ENCODE results near the gene PIK3R3.
"Not testable (repeated sequence)": the region's sequence is repeated elsewhere in the genome, so short reads cannot be mapped to it uniquely, and the experiment has no call there.

The PIK3R3 gene

DNA sequence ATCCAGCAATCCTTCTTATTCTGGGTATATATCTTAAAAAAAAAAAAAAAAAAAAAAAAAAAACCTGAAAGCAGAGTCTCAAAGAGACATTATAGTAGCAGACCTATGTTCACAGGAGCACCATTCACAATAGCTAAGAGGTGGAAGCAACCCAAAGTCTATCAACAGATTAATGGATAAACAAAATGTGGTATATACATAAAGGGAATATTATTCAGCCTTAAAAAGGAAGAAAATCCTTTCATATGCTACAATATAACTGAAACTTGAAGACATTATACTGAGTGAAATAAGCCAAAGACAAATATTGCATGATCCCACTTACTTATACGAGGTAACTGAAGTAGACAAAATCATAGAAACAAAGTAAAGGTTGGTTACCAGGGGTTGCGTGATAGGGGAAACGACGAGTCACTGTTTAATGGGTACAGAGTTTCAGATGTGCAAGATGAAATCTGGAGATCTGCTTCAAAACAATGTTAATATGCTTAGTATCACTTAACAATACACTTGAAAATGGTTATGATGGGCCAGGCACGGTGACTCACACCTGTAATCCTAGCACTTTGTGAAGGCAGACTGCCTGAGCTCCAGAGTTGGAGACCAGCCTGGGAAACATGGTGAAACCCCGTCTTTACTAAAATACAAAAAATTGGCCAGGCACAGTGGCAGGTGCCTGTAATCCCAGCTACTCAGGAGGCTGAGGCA is 29.5 kb downstream of the PIK3R3 start:
- no peak for DNase-seq (ENCODE audit: low spot score)

DNA sequence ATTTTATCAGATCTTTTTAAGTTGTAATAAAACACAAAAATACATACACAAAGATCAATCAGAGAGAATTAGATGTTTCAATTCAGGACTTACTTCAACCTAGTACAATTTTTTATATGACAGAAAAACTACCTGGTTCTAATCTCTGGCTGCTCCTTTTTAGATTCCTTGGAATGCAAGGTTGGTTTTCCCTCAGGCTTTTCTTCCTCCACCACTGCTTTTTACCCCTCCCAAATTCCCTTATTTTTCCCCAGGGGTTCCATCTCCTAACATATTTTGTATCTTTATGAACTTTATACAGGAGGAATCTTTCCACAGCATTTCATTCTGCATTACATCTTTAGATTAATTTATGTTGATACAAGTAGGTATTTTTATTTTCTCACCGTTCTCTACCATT is 33.2 kb downstream of the PIK3R3 start:
- DNase-seq (ENCODE audit: low spot score): no peak

DNA sequence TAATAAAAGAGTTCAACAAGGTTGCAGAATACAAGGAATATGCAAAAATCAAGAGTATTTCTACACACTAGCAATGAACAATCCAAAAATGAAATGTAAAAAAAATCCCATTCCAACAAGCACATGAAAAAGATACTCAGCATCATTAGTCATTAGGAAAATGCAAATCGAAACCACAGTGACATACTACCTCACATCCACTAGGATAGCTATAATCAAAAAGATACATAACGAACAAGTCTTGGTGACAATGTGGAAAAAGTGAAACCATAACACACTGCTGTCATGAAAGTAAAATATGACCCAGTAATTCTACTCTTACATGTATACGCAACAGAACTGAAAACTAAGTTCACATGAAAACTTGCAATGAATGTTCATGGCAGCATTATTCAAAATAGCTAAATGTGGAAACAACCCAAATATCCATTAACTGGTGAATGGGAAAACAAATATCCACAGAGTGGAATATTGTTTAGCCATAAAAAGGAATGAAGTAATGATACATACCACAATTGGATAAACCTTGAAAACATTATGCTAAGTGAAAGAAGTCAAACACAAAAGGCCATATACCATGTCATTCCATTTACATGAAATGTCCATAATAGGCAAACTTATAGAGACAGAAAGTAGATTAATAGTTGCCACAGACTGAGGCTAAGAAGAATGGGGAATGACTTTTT is 34.3 kb downstream of the PIK3R3 start:
- DNase-seq (ENCODE audit: low spot score): no peak

DNA sequence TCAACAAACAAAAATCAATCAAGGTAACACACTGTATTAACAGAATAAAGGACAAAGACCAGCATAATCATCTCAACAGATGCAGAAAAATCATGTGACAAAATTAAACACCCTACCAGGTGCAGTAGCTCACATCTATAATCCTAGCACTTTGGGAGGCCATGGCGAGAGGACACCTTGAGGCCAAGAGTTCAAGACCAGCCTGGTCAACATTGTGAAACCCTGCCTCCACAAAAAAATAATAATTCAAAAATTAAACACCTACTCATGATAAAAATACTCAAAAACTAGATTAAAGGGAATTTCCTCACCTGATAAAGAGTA is 35.3 kb downstream of the PIK3R3 start:
- DNase-seq (ENCODE audit: low spot score): no peak

DNA sequence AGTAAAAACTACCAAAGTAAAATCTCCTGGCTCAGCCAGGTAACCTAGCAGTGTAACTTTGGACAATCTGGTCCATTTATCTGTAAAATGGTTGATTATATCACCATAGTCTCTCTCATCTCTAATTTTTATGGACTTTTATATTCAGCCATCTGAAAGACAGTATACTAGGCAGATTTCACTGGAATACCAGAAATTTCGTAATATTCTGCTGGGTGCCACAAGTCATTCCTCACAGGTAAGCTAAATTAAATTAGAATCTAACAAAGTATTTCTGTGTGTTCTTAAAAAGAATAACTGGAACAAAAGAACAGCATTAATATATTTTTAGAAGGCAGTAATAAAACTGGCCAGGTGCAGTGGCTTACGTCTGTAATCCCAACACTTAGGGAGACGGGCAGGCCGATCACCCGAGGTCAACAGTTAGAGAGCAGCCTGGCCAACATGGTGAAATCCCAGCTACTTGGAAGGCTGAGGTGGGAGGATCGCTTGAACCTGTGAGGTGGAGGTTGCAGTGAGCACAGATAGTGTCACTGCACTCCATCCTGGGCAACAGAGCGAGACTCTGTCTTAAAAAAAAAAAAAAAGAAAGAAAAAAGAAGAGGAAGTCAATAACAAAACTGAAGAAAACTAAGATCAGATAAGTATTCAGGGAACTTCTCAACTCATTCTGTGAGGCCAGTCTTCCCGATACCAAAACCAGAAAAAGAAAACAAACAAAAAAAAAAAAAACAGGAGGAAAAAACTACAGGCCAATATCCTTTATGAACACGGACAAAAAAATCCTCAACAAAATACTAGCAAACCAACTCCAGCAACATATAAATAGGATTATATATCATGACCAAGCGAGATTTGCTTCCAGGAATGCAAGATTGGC is 35.9 kb downstream of the PIK3R3 start:
- no peak for DNase-seq (ENCODE audit: low spot score)

DNA sequence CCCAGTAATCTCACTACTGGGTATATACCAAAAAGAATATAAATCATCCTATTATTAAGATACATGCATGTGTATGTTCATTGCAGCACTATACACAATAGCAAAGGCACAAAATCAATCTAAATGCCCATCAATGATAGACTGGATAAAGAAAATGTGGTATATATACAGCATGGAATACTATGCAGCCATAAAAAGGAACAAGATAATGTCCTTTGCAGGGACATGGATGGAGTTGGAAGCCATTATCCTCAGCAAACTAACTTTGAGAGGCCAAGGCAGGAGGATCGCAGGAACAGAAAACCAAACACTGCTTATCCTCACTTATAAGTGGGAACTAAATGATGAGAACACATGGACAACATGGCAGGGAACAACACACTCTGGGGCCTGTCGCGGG is 37.3 kb downstream of the PIK3R3 start:
- not testable (repeated sequence) for DNase-seq (ENCODE audit: low spot score)

DNA sequence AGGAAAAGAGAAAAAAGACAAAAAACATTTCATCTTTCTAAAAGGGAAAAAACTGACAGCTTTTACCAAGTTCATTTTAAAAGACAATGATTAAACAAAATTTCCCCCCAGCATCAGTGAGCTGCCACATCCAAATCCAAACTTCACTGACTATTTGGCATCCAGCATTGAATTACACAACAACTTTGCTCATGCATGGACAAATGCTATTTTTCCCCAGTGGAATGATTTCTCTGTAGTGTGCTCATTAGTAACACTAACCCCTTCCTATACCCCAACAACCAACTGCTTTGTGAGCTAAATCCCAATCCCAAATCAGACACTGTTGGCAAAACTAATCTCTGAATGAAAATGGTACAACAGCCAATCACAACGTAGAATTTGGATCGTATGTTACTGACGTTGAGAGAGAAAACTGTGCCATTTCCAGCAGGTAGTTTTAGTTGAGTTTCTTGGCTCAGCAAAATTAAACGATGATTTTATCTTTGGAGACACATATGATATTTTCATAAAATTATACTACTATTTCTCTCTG is 37.9 kb downstream of the PIK3R3 start:
- DNase-seq (ENCODE audit: low spot score): no peak

DNA sequence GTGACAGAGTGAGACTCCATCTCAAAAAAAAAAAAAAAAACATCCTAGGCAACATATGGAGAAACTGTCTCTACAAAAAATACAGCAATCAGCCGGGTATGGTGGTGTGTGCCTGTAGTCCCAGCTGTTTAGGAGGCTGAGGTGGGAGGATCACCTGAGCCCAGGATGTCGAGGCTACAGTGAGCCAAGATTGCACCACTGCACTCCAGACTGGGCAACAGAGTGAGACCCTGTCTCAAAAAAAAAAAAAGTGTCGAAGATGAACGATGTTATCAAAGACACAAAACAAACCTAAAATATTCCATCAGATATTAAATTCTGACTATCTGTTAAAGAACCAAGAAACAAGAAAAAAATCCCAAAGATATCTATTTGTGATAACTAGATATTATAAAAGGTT is 38.6 kb downstream of the PIK3R3 start:
- DNase-seq (ENCODE audit: low spot score): not testable (repeated sequence)

DNA sequence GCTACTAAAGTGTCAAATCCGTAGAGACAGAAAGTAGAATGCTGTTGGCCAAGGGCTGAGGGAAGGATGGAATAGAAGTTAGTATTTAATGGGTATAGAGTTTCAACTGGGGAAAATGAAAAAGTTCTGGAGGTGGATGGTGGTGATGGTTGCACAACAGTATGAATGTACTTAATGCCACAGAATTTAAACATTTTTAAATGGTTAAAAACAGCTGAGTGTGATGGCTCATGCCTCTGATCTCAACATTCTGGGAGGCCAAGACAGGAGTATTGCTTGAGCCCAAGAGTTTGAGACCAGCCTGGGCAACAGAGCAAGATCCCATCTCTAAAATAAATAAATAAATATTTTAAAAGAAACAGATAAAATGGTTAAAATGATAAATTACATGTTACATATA is 44.5 kb downstream of the PIK3R3 start:
- DNase-seq (ENCODE audit: low spot score): no peak

DNA sequence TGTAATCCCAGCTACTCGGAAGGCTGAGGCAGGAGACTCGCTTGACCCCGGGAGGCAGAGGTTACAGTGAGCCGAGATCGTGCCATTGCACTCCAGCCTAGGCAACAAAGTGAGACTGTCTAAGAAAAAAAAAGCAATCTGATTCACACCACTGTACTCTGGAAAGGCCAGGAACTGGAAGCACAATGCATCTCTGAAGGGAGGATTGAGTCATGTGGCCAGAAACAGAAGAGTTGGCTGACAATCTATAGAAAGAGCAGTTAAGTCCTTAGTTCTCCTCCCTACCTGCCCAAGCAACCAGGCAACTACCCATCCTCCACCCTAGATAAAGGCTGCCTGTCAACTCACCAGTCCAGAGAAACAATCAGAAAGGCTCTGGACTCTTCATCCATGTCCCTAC is 45.9 kb downstream of the PIK3R3 start:
- no peak for DNase-seq (ENCODE audit: low spot score)

DNA sequence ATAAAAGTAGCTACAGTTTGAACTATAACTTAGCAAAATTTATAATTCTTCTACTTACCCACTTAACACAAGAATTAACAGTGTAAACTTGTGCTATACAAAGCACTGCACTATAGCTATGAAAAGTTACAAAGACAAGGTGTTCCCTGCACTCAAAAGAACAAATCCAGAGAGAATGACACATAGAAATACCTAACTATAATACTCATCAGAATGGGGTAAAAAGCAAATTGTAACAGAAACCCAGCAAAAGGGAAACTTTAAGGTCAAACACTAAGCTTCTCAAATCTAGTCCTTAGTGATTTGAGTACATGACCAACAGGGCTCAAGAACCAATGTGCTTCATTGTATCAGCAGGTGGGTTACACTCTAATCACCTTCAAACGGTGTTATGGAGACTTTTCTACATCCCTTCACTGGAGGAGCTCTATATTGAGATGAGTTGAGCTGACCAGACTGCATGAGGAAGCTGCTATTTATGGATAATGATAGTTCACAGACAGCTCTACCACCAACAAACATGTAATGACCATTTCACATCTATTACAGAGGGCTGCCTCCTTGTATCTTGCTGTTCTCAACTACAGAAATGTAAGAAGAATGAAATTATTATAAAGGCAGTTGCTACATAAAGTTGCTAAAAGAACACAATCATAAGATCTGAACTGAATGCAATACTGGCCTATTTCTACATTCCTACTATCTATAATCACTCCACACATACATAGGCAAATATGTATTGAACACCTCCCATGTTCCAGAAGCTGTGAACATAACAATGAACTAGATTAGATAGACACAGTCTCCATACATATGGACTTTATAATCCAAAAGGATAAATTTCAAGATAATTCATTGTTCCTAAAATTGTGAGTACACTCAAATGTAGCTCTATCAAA is 47.6 kb downstream of the PIK3R3 start:
- DNase-seq (ENCODE audit: low spot score): no peak

DNA sequence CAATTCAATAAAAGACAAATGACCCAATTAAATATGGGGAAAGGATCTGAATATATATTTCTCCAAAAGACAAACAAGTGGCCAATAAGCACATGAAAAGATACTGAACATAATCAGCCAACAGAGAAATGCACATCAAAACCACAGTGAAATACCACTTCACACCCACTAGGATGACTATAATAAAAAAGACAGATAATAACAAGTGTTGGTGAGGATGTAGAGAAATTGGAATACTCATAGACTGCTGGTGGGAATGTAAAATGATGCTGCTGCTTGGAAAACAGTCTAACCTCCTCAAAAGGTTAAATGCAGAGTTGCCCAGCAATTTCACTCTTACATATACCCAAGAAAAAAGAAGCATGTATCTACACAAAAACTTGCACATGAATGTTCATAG is 48.9 kb downstream of the PIK3R3 start:
- DNase-seq (ENCODE audit: low spot score): no peak

DNA sequence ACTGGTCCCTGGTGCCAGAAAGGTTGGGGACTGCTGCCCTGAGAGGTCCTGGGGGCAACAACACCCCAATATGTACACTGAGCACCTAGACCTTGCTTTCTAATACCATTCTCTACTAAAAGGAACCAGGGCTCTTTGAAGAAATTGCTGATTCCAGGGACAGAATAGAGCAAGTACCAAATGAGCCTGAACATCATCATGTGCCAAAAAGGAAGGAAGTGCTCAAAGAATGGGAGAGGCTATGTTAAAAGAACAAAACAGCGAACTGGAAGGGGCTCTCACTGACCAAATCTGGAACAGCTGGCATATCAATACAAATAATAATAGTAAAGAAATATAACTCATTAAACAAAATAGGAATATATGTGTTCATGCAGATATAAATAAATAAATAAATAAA is 50.8 kb downstream of the PIK3R3 start:
- DNase-seq (ENCODE audit: low spot score): no peak

DNA sequence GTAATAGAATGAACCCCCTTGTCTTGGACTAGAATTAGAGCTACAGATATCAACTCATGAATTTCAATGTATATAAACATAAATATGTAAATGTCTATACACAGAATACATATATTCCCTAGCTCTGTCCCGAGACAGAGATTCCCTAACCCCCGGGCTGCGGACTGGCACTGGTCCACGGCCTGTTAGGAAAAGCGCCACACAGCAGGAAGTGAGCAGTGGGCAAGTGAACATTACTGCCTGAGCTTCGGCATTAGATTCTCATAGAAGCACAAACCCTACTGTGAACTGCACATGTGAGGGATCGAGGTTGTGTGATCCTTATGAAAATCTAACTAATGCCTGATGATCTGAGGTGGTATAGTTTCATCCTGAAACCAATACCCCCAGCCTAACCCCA is 51.2 kb downstream of the PIK3R3 start:
- DNase-seq (ENCODE audit: low spot score): no peak

DNA sequence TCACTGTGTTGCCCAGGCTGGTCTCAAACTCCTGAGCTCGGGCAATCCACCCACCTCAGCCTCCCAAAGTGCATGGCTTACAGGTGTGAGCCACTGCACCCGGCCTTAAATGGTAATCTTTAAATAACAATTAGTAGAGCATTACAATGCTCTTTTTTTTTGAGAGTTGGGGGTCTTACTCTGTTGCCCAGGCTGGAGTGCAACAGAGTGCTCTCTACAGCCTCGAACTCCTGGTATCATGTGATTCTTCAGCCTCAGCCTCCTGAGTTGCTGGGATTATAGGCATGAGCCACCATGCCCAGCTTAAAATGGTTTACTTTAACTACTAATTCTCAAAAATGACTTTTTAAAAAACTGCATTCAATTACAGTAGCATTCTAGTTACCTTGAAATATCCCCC is 52.2 kb downstream of the PIK3R3 start:
- DNase-seq (ENCODE audit: low spot score): no peak

DNA sequence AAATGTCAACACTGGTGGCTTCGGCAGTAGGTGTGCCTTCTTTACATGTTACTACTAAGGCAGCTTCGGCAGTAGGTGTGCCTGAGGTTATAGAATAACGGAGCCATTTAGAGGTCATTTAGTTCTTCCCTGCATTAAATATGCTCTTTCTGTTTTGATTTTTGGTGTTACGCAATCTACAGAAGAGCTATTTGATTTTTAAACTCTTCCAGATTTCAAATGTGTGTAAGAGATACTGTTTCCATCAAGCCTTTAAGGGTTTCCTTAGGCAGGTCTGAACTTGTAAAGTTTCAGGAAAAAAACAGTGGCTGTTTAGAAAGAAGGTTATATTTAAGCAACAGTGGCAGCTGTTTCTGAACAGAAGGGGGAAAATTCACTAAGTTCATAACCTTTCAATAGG is 54.8 kb downstream of the PIK3R3 start:
- no peak for DNase-seq (ENCODE audit: low spot score)

DNA sequence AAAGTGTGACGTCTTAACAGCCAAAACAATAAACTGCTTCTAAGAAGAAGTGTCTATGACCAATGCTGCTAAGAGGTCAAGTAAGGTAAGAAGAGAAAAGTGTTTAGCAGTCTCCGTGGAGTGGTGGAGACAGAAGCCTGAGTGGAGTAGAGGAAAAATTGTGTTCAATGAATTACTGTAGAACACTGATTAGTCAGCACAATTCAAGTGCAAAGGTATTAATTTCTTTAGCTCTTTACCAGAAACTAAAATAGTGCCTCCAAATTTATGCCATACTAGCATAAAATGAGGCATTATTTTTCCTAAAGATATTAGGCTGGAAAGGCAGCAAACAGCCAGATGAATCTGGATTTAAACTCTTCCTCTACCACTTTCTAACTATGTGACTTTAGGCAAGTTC is 56.1 kb downstream of the PIK3R3 start:
- DNase-seq (ENCODE audit: low spot score): no peak

DNA sequence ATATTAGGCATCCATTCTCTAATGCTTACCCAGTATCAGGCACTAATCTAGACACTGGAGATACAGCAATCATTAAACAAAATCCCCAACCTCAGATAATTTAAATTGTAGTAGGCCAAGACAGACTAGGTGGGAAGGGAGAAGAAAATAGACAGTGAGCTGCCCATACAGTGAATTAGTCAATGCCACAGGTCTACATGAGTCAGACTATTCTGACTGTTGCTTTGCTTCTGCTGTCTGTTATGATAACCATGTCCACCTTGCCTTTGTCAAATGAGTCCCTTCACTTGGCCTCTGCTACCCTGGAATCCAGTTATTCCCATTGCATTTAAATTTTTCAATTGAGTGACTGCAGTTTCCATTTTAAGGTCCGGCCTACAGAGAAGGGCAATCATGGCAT is 59.5 kb downstream of the PIK3R3 start:
- DNase-seq (ENCODE audit: low spot score): no peak

DNA sequence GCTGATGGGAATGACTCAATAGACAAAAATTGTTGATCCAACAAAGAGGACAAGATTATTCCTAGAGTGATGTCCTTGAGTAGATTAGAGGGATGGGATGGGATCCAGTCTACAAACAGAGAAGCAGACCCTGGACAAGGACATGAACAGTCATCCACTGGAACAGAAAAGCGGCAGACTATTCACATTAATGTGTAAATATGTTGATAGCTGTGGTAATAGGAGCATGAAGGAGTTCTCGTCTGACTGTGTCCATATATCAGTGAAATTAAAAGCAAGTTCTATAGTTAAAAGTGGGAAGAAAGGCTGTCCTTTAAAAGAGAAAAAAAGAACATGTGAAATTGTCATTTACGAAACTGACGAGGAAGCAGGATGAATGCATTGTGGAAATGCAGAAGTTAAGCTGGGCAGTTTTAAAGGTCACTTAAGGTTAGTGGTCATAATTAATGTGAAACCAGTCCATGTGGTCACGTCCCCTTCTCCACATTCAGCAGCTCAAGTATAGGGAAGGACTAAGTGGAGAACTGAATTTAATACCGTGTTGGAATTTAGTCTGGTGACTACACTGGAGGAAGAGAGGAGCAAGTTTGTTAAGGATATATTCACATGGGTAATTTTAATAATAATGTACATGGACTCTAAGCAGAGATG is 62.1 kb downstream of the PIK3R3 start:
- DNase-seq (ENCODE audit: low spot score): no peak

DNA sequence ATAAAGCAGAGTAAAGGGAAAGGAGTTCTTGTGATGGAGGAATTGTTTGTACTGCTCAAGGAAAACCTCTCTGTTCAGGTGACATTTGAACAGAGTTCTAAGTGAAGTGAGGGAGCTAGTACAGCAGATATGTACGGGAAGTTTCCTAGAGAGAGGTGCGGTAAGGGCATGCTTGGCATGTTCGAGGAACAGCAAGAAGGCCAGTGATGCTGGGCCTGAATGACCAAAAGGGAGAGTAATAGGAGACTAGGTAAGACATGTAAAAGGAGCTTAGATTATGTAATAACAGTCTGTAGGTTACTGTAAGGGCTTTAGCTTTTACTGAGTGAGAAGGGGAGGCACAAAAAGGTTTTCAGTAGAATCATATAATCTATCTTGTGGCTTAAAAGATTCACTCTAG is 63.9 kb downstream of the PIK3R3 start:
- no peak for DNase-seq (ENCODE audit: low spot score)

DNA sequence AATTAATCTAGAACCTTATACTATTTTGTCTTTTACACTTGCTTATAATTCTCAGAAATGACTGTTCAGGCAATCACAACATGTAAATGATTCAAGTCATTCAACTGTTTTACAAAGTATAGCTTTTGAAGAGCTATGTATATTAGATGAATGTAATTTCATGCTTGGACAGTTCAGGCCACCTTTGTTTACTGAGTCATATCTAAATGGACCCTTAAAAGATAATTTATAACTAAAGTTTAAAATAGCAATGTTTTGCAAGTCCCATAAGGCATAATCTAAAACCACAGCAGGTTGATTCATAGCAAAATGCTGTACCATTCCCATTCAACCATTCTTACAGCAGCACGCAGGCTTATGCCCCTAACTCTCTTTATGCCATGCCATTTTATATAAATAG is 64.8 kb downstream of the PIK3R3 start:
- DNase-seq (ENCODE audit: low spot score): no peak

All from SW480 (cell line).